Effector memory CD8-positive, alpha-beta T cell (primary cell): ENCODE data around the gene KCNB1.
"Not testable (repeated sequence)": the region's sequence is repeated elsewhere in the genome, so short reads cannot be mapped to it uniquely, and the experiment has no call there.

Experiments used
- ATAC-seq: fragments of 150-1000 bp; cut with Tn5 transposase; replicated peaks from 2 replicates; pipeline ENCODE4 v1.10.0; 2021; ENCODE audit warnings: mild to moderate bottlenecking, moderate library complexity
- DNase-seq, 3 experiments: peaks; one replicate each; pipeline ENCODE4 v3.0.0; 2021
- H3K27ac Mint-ChIP-seq, 2 donors: one replicate each; pipeline ENCODE4 v1.8.0; 2022; ENCODE audit warnings: mild to moderate bottlenecking in 2 of 2, mixed read lengths in 2 of 2, moderate library complexity in 2 of 2
- H3K27me3 Mint-ChIP-seq, 2 donors: one replicate each; pipeline ENCODE4 v1.8.0; 2022; ENCODE audit warnings: mixed read lengths in 2 of 2
- H3K36me3 Mint-ChIP-seq: one replicate; pipeline ENCODE4 v1.8.0; 2022; ENCODE audit warnings: mild to moderate bottlenecking, moderate library complexity, mixed read lengths; ENCODE audit not compliant: insufficient read depth
- H3K4me1 Mint-ChIP-seq, 2 donors: one replicate each; pipeline ENCODE4 v1.8.0; 2022; ENCODE audit warnings: low read depth in 2 of 2, mixed read lengths in 2 of 2
- H3K4me3 Mint-ChIP-seq, 2 donors: one replicate each; pipeline ENCODE4 v1.8.0; 2022; ENCODE audit warnings: mild to moderate bottlenecking in 2 of 2, mixed read lengths in 2 of 2, moderate library complexity in 2 of 2
- H3K9me3 Mint-ChIP-seq, 2 donors: one replicate each; pipeline ENCODE4 v1.8.0; 2022; ENCODE audit warnings: mixed read lengths in 2 of 2

The KCNB1 gene

GRCh38 chr20:49335476-49335875 lies 147.0 kb downstream of the KCNB1 start:
- no peaks in the 10 kb centered on the region for H3K4me1 Mint-ChIP-seq
- H3K27ac Mint-ChIP-seq, result no peak overlapping the region
- DNase-seq (no peak), ATAC-seq (no peak)
- H3K27me3 Mint-ChIP-seq, result peaks cover 28 to 40% of the 10 kb centered on the region in 2 donors
- peaks cover 4% of the 10 kb centered on the region for H3K36me3 Mint-ChIP-seq
- H3K9me3 Mint-ChIP-seq, result no peaks in the 10 kb centered on the region
- no peak overlapping the region for H3K4me3 Mint-ChIP-seq

- H3K4me1 Mint-ChIP-seq, result no peaks in the 10 kb centered on the region
- H3K27me3 Mint-ChIP-seq, result peaks cover 20 to 43% of the 10 kb centered on the region in 2 donors
- ATAC-seq (no peak), DNase-seq (no peak)
- H3K27ac Mint-ChIP-seq, result no peak overlapping the region
- H3K36me3 Mint-ChIP-seq, result peaks cover 4% of the 10 kb centered on the region
- H3K9me3 Mint-ChIP-seq, result no peaks in the 10 kb centered on the region
- no peak overlapping the region for H3K4me3 Mint-ChIP-seq
Measured at GRCh38 chr20:49330701-49331615, 151.5 kb downstream of the KCNB1 start.

DNA sequence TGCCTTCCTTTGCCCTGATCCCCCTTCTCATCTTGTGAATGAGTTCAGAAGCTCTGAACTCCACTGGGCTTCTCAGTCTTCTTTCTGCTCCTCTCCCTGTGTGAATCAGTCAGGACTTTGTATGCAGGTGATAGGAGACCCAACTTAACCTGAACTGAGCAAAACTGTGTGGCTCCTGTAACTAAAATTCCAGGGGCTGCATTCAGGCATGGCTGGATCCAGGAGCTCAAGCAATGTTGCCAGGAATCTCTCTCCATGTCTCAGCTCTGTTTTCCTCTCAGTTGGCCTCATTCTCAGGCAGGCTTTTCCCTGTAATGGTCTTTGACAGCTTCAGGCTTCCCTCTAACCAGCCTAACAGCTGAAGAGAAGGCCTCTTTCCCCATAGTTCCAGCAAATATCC lies 153.7 kb downstream of the KCNB1 start:
- H3K4me1 Mint-ChIP-seq, result peaks cover 8% of the 10 kb centered on the region in 2 donors
- H3K27me3 Mint-ChIP-seq, result peaks cover 19 to 39% of the 10 kb centered on the region in 2 donors
- DNase-seq, result no peak
- H3K4me3 Mint-ChIP-seq, result no peak overlapping the region
- H3K9me3 Mint-ChIP-seq, result no peaks in the 10 kb centered on the region
- peaks cover 4% of the 10 kb centered on the region for H3K36me3 Mint-ChIP-seq
- no peak overlapping the region for H3K27ac Mint-ChIP-seq
- ATAC-seq, result no peak

DNA sequence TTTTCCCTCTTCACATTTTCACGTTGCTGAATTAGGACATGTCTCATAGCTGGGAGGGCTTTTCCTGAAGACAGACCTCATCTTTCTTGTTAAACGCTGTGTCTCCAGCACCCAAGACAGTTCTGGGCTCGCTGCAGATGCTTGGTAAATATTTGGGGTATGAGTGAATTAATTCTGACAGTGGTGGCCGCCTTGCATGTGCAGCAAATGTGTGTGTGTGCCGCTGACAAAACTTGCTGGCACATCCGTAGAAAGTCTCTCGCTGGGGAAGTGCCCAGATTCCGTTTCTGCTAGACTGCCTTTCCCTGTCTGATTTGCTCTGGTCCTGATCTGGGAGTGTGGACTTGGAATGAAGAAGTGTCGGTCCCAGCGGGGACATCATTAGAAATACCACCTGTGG lies 156.4 kb downstream of the KCNB1 start:
- Mint-ChIP-seq H3K4me3 (no peak overlapping the region), H3K4me1 (peaks cover 17 to 19% of the 10 kb centered on the region in 2 donors), H3K9me3 (no peaks in the 10 kb centered on the region), H3K27me3 (peaks cover 4 to 27% of the 10 kb centered on the region in 2 donors), H3K27ac (no peak overlapping the region), H3K36me3 (peaks cover 2% of the 10 kb centered on the region)
- ATAC-seq (no peak), DNase-seq (no peak)

DNA sequence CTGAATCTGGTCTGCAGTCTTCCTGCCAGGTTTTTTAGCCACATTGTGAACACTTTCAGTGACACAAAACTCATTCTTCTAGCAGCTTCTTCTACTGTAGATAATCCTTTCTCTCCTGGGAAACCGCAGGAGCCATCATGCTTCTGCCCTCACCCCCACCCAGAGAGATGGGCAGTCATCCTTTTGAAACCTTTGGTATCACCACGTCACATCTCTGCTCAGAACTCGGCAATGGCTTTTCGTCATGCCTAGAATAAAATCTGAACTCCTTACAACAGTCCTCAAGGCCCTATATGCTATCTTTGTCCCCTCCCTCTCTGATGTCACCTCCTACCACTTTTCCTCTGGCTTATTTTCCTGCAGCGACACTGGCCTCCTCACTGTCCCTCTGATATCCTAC lies 158.2 kb downstream of the KCNB1 start:
- H3K27ac Mint-ChIP-seq, result peak overlapping the region in 1 of 2 donors; percentile 74
- H3K4me3 Mint-ChIP-seq, result peak overlapping the region in 1 of 2 donors; percentile 2
- no peaks in the 10 kb centered on the region for H3K9me3 Mint-ChIP-seq
- DNase-seq (no peak), ATAC-seq (no peak)
- peaks cover 17 to 19% of the 10 kb centered on the region in 2 donors for H3K4me1 Mint-ChIP-seq
- H3K27me3 Mint-ChIP-seq, result peaks cover 20 to 30% of the 10 kb centered on the region in 2 donors
- H3K36me3 Mint-ChIP-seq, result peaks cover 2% of the 10 kb centered on the region

GRCh38 chr20:49323622-49324238 lies 158.7 kb downstream of the KCNB1 start:
- DNase-seq (peak; percentile 21 to 32 (median 30)), ATAC-seq (peak; percentile 88)
- Mint-ChIP-seq H3K27ac (peak overlapping the region in 1 of 2 donors; percentile 74), H3K27me3 (peaks cover 26 to 36% of the 10 kb centered on the region in 2 donors), H3K4me1 (peaks cover 23% of the 10 kb centered on the region in 2 donors), H3K4me3 (peak overlapping the region in 1 of 2 donors; percentile 2), H3K9me3 (no peaks in the 10 kb centered on the region), H3K36me3 (peaks cover 2% of the 10 kb centered on the region)

GRCh38 chr20:49320460-49320859 lies 162.0 kb downstream of the KCNB1 start:
- ATAC-seq (no peak), DNase-seq (no peak)
- Mint-ChIP-seq H3K9me3 (no peaks in the 10 kb centered on the region), H3K27me3 (peaks cover 40 to 44% of the 10 kb centered on the region in 2 donors), H3K4me3 (no peak overlapping the region), H3K27ac (no peak overlapping the region), H3K36me3 (peaks cover 2% of the 10 kb centered on the region), H3K4me1 (peaks cover 26 to 28% of the 10 kb centered on the region in 2 donors)

- no peak for DNase-seq
- no peak overlapping the region for H3K27ac Mint-ChIP-seq
- H3K4me3 Mint-ChIP-seq, result peak overlapping the region; percentile 82 to 85
- H3K27me3 Mint-ChIP-seq, result peaks cover 40 to 44% of the 10 kb centered on the region in 2 donors
- ATAC-seq, result no peak
- H3K36me3 Mint-ChIP-seq, result no peaks in the 10 kb centered on the region
- H3K9me3 Mint-ChIP-seq, result no peaks in the 10 kb centered on the region
- peaks cover 20 to 24% of the 10 kb centered on the region in 2 donors for H3K4me1 Mint-ChIP-seq
Measured at GRCh38 chr20:49319208-49319809, 163.2 kb downstream of the KCNB1 start.

GRCh38 chr20:49318430-49319207 lies 163.8 kb downstream of the KCNB1 start:
- peaks cover 40 to 44% of the 10 kb centered on the region in 2 donors for H3K27me3 Mint-ChIP-seq
- ATAC-seq, result peak; percentile 64
- DNase-seq, result no peak
- H3K27ac Mint-ChIP-seq, result no peak overlapping the region
- H3K4me1 Mint-ChIP-seq, result peaks cover 17 to 18% of the 10 kb centered on the region in 2 donors
- peak overlapping the region; percentile 82 to 85 for H3K4me3 Mint-ChIP-seq
- no peaks in the 10 kb centered on the region for H3K36me3 Mint-ChIP-seq
- H3K9me3 Mint-ChIP-seq, result no peaks in the 10 kb centered on the region

GRCh38 chr20:49318091-49318429 lies 164.4 kb downstream of the KCNB1 start:
- H3K4me1 Mint-ChIP-seq, result peaks cover 14% of the 10 kb centered on the region in 2 donors
- no peak for ATAC-seq

DNA sequence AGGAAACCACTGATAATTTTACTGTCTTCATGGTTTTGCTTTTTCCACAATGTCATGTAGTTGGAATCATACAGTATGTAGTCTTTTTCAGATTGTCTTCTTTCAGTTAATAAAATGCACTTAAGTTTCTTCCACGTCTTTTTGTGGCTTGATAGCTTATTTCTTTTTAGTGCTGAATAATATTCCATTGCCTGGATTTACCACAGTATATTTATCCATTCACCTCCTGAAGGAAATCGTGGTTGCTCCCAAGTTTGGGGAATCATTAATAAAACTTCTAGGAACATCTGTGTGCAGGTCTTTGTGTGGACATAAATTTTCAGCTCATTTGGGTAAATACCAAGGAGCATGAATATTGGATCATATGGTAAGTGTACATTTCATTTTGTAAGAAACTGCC lies 165.8 kb downstream of the KCNB1 start:
- ATAC-seq, result no peak
- no peak overlapping the region for H3K4me3 Mint-ChIP-seq
- H3K36me3 Mint-ChIP-seq, result no peaks in the 10 kb centered on the region
- H3K27me3 Mint-ChIP-seq, result peaks cover 40 to 44% of the 10 kb centered on the region in 2 donors
- peaks cover 9% of the 10 kb centered on the region in 2 donors for H3K4me1 Mint-ChIP-seq
- H3K27ac Mint-ChIP-seq, result no peak overlapping the region
- DNase-seq, result no peak
- H3K9me3 Mint-ChIP-seq, result no peaks in the 10 kb centered on the region

More at GRCh38 chr20:49318091-49318429, 164.4 kb downstream of the KCNB1 start:
- Mint-ChIP-seq H3K27me3 (peaks cover 40 to 44% of the 10 kb centered on the region in 2 donors), H3K27ac (no peak overlapping the region), H3K9me3 (no peaks in the 10 kb centered on the region), H3K4me3 (peak overlapping the region; percentile 82 to 85), H3K36me3 (no peaks in the 10 kb centered on the region)
- DNase-seq, result no peak

GRCh38 chr20:49315580-49315979 lies 166.9 kb downstream of the KCNB1 start:
- ATAC-seq, result no peak
- H3K36me3 Mint-ChIP-seq, result no peaks in the 10 kb centered on the region
- H3K27me3 Mint-ChIP-seq, result peaks cover 36 to 45% of the 10 kb centered on the region in 2 donors

DNA sequence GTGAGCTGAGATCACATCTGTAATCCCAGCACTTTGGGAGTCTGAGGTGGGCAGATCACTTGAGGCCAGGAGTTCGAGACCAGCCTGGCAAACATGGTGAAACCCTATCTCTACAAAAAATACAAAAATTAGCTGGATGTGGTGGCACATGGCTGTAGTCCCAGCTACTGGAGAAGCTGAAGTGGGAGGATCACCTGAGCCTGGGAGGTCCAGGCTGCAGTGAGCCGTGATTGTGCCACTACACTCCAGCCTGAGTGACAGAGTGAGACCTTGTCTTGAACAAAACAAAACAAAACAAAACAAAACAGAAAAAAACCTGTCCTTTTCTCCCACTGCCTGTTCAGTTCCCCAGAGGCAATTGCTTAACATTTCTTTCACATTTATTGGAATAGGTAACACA lies 168.4 kb downstream of the KCNB1 start:
- not testable (repeated sequence) for H3K4me1 Mint-ChIP-seq, H3K9me3 Mint-ChIP-seq, H3K36me3 Mint-ChIP-seq, ATAC-seq, H3K27ac Mint-ChIP-seq, DNase-seq, H3K4me3 Mint-ChIP-seq
- peaks cover 24 to 41% of the 10 kb centered on the region in 2 donors for H3K27me3 Mint-ChIP-seq

More at GRCh38 chr20:49315580-49315979, 166.9 kb downstream of the KCNB1 start:
- peaks cover 9% of the 10 kb centered on the region in 2 donors for H3K4me1 Mint-ChIP-seq
- DNase-seq, result no peak
- no peaks in the 10 kb centered on the region for H3K9me3 Mint-ChIP-seq
- H3K4me3 Mint-ChIP-seq, result no peak overlapping the region
- no peak overlapping the region for H3K27ac Mint-ChIP-seq
